ENCODE data around the gene TTYH1.
"Not testable (repeated sequence)": the region's sequence is repeated elsewhere in the genome, so short reads cannot be mapped to it uniquely, and the experiment has no call there.

Gene TTYH1

DNA sequence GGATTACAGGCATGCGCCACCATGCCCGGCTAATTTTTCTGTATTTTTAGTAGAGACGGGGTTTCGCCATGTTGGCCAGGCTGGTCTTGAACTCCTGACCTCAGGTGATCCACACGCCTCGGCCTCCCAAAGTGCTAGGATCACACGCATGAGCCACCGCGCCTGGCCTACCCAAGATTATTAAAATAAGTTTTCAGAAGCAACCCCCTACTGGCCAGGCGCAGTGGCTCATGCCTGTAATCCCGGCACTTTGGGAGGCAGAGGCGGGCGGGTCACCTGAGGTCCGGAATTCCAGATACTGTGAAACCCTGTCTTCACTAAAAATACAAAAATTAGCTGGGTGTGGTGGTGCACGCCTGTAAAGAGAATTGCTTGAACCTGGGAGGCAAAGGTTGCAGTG lies 31.1 kb downstream of the TTYH1 start:
- H3K4me3 Mint-ChIP-seq; ATAC-seq (replicated peaks); H3K27ac Mint-ChIP-seq; H3K27me3 Mint-ChIP-seq; H3K9me3 Mint-ChIP-seq; DNase-seq: not testable (repeated sequence)
- Mint-ChIP-seq H3K36me3 (ENCODE audit: insufficient read depth) (peaks cover 47% of the 10 kb centered on the region), H3K4me1 (ENCODE audit: low read depth in 2 of 2) (peaks cover 27 to 30% of the 10 kb centered on the region in 2 donors)

DNA sequence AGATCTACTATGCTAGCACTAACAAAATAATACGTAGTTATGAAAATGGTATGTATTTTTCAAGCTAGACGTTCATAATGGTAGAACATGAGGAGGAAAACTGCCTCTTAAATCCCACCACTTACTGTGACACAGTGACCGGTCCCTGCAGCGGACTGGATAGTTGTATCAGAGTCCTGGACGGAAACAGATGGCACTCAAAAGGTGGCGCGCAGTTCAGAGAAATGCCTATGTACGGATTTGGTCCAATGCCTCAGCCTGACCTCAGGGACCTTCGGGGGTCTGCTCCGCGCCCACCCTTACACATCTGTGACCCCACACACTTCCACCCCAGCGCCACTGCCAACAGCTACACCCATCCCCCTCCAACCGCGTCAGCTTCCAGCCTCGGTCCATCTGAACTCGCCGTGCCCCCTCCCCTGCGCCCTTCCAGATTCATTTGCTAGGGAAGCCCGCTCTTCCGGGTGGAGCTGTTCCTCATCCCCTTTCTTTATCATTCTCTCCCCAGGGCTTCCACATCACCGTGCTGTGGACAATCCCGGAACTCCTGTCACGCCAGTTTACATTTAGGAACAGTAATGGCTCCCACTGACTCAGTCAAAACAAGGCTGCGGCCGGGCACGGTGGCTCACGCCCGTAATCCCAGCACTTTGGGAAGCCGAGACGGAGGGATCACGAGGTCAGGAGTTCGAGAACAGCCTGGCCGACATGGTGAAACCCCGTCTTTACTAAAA lies 32.9 kb downstream of the TTYH1 start:
- Mint-ChIP-seq H3K27ac (peak overlapping the region; percentile 95 to 99), H3K9me3 (no peaks in the 10 kb centered on the region), H3K4me1 (ENCODE audit: low read depth in 2 of 2) (peaks cover 36 to 38% of the 10 kb centered on the region in 2 donors), H3K4me3 (peak overlapping the region; percentile 96 to 97), H3K36me3 (ENCODE audit: insufficient read depth) (peaks cover 57% of the 10 kb centered on the region), H3K27me3 (no peaks in the 10 kb centered on the region)
- ATAC-seq (replicated peaks) (peak; percentile 9), DNase-seq (no peak)

DNA sequence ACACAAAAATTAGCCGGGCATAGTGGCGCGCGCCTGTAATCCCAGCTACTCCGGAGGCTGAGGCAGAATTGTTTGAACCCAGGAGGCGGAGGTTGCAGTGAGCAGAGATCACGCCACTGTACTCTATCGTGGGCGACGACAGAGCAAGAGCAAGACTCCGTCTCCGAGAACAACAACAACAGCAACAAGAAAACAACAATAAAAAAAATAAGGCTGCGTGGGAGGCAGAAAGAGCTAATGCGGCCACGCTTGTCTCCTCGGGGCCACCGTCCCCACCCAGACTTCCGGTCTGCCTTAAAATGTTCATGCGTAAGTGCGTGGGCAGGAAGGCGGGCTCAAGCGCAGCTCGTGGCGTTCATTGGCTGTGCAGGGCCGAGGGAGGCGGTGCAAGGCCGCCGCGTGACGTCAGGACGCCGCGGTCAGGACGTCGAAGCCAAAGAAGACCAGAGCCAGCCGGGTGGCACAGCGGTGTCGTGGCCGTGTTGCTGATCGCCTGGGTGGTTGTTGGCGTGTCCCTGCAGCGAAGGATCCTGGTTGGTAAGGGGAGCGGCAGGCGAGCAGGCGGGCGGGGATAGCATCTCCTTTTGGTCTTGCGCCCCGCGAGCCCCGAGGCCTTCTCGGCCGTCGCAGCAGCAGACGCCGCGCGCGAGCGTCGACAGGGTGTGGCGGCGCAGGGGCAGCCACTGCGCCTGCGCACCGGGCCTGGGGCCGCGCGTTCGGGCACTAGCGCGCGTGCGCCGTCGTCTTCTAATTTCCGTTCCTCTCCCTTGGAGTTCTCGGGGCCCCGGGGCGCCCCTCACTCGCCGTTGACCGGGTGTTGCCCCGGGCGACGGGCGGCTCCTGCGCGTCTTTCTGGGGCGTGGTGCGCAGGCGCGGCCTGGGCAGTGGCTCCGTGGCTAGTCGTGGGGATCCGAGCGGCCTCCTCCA lies 33.8 kb downstream of the TTYH1 start, which contains the start of gene LENG8:
Gene LENG8 (plus strand): TSS at position 426 of the 927 bp plus-strand sequence. CDS start 2,146 bp downstream, outside the sequence.
- peak within 1 kb of the TSS; percentile 96 to 97 for H3K4me3 Mint-ChIP-seq
- peaks cover 63% of the 10 kb centered on the region for H3K36me3 Mint-ChIP-seq (ENCODE audit: insufficient read depth)
- no peaks in the 10 kb centered on the region for H3K9me3 Mint-ChIP-seq
- no peaks in the 10 kb centered on the region for H3K27me3 Mint-ChIP-seq
- peak; percentile 96 to 98 (median 97) for DNase-seq
- H3K4me1 Mint-ChIP-seq (ENCODE audit: low read depth in 2 of 2), result peaks cover 38 to 39% of the 10 kb centered on the region in 2 donors
- peak within 1 kb of the TSS; percentile 95 to 99 for H3K27ac Mint-ChIP-seq
- peak; percentile 90 for ATAC-seq (replicated peaks)

DNA sequence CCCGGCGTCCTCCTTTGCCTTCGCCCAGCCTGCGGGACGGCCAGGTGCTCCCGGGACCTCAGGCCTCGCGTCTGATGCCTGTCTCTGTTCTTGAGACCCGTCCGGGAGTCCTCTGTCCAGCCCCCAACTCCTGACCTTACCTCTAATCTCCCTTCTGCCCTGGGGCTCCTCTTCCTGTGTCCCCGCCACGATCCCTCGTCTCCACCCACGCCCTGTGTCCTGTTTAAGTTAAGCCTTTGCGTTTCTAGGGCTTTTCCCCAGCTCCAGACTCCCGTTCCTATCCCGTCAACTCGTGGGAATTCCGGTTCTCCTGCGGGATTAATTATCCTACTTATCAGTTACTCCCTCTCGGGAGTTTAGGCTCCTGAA lies 34.4 kb downstream of the TTYH1 start:
- no peak for DNase-seq
- Mint-ChIP-seq H3K4me1 (ENCODE audit: low read depth in 2 of 2) (peaks cover 38 to 39% of the 10 kb centered on the region in 2 donors), H3K4me3 (peak overlapping the region; percentile 96 to 97), H3K27ac (peak overlapping the region; percentile 95 to 99), H3K9me3 (no peaks in the 10 kb centered on the region), H3K36me3 (ENCODE audit: insufficient read depth) (peaks cover 66% of the 10 kb centered on the region), H3K27me3 (no peaks in the 10 kb centered on the region)
- ATAC-seq (replicated peaks), result no peak

DNA sequence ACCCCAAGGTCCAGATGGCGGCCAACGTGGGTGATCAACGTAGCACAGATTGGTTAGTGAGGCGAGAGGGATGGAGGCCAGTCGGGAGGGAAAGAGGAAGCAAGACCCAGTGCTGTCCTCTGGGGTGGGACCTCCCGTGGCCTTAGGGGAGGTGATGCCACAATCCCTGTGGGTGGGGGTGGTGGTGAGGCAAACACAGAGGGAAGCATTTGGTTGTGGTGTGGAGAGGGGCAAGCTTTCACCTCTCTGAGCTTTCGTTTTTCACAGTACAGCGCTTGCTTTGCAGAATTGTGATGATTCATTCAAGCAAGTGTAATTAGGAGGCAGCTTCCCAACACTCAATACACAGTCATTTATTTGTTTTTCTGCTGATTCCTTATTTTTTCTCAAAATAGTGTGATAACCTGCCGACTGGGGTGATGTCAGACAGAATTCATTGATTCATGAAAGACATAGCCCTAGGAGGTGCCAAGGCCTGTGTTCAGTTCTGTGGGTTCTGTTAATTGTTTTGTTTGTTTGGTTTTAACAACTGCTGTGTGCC lies 36.1 kb downstream of the TTYH1 start:
- no peak for ATAC-seq (replicated peaks)
- Mint-ChIP-seq H3K4me1 (ENCODE audit: low read depth in 2 of 2) (peaks cover 39% of the 10 kb centered on the region in 2 donors), H3K36me3 (ENCODE audit: insufficient read depth) (peaks cover 81% of the 10 kb centered on the region), H3K9me3 (no peaks in the 10 kb centered on the region), H3K27me3 (no peaks in the 10 kb centered on the region), H3K4me3 (peak overlapping the region; percentile 96 to 97), H3K27ac (peak overlapping the region; percentile 95 to 99)
- DNase-seq, result no peak

DNA sequence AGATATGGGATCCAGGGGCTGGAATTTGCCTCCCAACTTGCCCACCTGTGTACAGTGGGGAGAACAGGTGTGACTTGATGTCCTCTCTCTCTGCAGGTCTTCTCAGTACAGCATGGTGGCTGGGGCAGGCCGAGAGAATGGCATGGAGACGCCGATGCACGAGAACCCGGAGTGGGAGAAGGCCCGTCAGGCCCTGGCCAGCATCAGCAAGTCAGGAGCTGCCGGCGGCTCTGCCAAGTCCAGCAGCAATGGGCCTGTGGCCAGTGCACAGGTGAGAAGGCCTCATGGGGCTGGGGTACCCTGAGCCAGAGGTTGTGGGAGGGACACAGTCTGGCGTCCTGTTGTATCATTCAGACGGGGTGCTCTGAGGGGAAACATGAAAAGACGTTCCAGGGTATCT lies 36.7 kb downstream of the TTYH1 start:
- DNase-seq, result no peak
- peak overlapping the region in 1 of 2 donors; percentile 53 for H3K27ac Mint-ChIP-seq
- H3K27me3 Mint-ChIP-seq, result no peaks in the 10 kb centered on the region
- no peaks in the 10 kb centered on the region for H3K9me3 Mint-ChIP-seq
- ATAC-seq (replicated peaks), result no peak
- H3K4me3 Mint-ChIP-seq, result no peak overlapping the region
- peaks cover 87% of the 10 kb centered on the region for H3K36me3 Mint-ChIP-seq (ENCODE audit: insufficient read depth)
- peaks cover 38 to 39% of the 10 kb centered on the region in 2 donors for H3K4me1 Mint-ChIP-seq (ENCODE audit: low read depth in 2 of 2)

DNA sequence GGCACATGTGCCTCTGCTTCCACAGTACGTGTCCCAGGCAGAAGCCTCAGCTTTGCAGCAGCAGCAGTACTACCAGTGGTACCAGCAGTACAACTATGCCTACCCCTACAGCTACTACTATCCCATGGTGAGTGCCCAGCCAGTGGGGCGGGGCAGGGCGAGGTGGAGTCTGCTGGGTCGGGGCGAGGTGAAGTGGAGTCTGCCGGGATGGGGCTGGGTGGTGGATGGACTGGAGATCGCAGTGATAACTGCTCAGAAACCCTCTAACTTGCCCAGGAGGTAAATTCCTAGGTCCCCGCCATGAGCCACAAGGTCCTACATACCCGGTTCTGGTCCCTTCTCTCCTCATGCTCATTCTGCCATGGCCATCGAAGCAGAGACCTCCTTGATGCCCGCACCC lies 37.4 kb downstream of the TTYH1 start:
- no peaks in the 10 kb centered on the region for H3K27me3 Mint-ChIP-seq
- H3K27ac Mint-ChIP-seq, result peak overlapping the region in 1 of 2 donors; percentile 53
- H3K4me1 Mint-ChIP-seq (ENCODE audit: low read depth in 2 of 2), result peaks cover 34 to 37% of the 10 kb centered on the region in 2 donors
- no peak overlapping the region for H3K4me3 Mint-ChIP-seq
- DNase-seq (no peak), ATAC-seq (replicated peaks) (no peak)
- H3K36me3 Mint-ChIP-seq (ENCODE audit: insufficient read depth), result peaks cover 93% of the 10 kb centered on the region
- H3K9me3 Mint-ChIP-seq, result no peaks in the 10 kb centered on the region

DNA sequence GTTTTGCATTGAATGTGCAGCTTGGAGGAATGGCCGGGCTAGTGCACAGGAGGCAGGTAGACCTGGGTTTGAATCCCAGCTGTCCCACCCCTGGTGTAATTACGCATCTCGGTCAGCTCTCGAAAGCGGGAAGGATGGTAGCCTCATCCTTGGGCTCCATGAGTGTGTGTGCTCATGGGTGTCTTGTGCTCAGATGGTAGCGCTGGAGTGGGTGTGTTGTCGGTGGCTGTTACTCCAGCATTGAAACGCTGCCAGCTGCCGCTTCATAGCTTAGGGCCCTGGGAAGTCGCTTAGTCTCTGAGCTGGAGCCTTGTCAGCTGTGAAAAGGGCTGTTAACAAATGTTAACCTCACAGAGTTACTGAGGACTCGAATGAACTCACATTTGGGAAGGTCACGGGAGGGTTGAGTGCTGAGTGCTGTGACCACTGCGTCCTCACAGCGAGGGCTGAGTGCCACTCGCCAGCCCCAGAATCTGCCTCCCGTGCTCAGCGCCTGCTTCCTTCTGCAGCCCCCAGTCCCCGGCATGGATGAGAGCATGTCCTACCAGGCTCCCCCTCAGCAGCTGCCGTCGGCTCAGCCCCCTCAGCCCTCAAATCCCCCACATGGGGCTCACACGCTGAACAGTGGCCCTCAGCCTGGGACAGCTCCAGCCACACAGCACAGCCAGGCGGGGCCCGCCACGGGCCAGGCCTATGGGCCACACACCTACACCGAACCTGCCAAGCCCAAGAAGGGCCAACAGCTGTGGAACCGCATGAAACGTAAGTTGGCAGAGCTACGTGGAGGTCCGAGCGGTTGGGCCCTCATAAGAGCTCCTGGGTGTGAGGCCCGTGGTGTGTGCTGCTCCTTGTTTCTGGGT lies 38.9 kb downstream of the TTYH1 start:
- peak overlapping the region in 1 of 2 donors; percentile 83 for H3K27ac Mint-ChIP-seq
- H3K9me3 Mint-ChIP-seq, result no peaks in the 10 kb centered on the region
- no peaks in the 10 kb centered on the region for H3K27me3 Mint-ChIP-seq
- H3K36me3 Mint-ChIP-seq (ENCODE audit: insufficient read depth), result peaks cover 97% of the 10 kb centered on the region
- peaks cover 36 to 42% of the 10 kb centered on the region in 2 donors for H3K4me1 Mint-ChIP-seq (ENCODE audit: low read depth in 2 of 2)
- H3K4me3 Mint-ChIP-seq, result no peak overlapping the region
- no peak for DNase-seq
- no peak for ATAC-seq (replicated peaks)

DNA sequence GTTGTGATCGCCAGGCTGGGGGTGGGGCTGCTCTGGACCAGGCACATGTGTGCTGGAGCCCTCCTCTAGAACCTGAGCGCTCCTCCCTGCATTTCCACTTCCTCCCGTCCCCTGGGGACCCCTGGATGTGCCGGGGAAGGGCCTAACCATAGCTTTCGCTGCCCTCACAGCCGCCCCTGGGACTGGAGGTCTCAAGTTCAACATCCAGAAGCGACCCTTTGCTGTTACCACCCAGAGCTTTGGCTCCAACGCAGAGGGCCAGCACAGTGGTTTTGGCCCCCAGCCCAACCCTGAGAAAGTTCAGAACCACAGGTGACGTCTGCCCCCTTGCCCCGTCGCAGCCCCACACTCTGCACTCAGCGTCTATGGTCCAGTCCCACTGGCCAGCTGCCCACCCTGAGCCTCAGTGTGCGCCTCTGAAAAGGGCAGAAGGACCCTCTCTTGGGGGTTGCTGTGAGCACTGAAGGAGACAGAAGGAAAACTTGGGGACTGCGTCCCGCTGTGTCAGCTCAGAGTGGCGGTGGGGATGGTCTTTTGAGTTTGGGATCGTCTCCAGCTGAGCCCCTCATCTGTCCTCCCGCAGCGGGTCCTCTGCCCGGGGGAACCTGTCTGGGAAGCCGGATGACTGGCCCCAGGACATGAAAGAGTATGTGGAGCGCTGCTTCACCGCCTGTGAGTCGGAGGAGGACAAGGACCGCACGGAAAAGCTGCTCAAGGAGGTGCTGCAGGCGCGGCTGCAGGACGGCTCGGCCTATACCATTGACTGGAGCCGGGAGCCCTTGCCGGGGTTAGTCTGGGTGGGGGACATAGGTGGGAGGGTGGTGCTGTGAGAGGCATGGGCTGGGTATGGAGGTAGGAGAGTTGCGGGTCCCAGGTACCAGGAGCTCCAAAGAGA lies 39.8 kb downstream of the TTYH1 start:
- DNase-seq (no peak), ATAC-seq (replicated peaks) (no peak)
- Mint-ChIP-seq H3K27me3 (no peaks in the 10 kb centered on the region), H3K4me3 (peak overlapping the region in 1 of 2 donors; percentile 56), H3K27ac (peak overlapping the region; percentile 65 to 83), H3K36me3 (ENCODE audit: insufficient read depth) (peaks cover 97% of the 10 kb centered on the region), H3K9me3 (no peaks in the 10 kb centered on the region), H3K4me1 (ENCODE audit: low read depth in 2 of 2) (peaks cover 41 to 44% of the 10 kb centered on the region in 2 donors)

DNA sequence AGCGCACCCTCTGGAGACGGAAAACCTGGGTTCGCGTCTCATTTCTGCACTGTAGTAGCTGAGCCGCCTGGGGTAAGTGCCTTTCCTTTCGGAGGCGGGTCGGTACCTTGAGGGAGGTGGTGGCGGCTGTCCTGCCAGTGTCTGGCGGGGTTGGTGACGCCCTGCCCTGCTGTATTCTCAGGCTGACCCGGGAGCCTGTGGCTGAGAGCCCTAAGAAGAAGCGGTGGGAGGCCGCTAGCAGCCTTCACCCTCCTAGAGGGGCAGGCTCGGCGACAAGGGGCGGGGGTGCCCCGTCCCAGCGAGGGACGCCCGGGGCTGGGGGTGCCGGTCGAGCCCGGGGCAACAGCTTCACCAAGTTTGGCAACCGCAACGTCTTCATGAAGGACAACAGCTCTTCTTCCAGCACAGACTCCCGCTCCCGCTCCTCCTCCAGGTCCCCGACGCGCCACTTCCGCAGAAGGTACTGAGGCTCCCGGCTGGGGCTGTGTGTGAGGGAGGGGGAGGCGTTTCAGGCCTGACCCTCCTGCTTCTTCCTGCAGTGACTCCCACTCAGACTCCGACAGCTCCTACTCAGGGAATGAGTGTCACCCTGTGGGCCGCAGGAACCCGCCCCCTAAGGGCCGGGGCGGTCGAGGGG lies 40.6 kb downstream of the TTYH1 start:
- Mint-ChIP-seq H3K36me3 (ENCODE audit: insufficient read depth) (peaks cover 95% of the 10 kb centered on the region), H3K9me3 (no peaks in the 10 kb centered on the region), H3K4me1 (ENCODE audit: low read depth in 2 of 2) (peaks cover 34 to 36% of the 10 kb centered on the region in 2 donors), H3K27ac (peak overlapping the region; percentile 65 to 83), H3K27me3 (no peaks in the 10 kb centered on the region), H3K4me3 (no peak overlapping the region)
- no peak for ATAC-seq (replicated peaks)
- no peak for DNase-seq

DNA sequence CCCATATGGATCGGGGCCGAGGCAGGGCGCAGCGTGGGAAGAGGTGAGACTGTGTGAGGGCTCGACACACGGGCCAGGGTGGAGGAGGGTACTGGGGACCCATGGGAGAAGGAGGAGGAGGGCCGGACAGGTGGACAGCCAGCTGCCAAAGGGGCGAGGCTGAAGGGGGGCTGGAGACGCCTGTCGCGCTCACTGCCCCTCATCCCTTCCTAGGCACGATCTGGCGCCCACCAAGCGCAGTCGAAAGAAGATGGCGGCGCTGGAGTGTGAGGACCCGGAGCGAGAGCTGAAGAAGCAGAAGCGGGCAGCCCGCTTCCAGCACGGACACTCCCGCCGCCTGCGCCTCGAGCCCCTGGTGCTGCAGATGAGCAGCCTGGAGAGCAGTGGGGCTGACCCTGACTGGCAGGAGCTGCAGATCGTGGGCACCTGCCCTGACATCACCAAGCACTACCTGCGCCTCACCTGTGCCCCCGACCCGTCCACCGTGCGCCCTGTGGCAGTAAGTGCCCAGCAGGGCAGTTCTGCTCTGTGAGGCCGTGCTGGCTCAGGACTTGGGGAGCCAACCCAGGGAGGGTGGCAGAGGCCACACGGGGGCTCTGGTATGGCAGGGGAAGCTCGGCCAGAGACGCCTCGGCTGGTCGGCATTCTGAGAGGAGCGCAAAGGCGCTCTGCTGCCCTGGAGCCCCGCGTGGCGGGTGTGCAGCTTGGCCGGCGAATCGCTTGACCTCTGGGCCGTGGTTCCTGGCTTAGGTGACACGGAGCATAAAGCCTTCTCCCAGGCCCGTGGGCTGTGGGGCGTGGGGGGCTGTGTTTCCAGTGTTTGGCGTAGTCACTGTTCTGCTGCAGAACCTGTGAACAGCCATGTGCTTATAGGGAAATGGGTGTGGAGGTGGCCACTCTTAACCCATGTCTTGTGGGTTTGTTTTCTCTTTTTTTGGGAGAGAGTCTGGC lies 41.4 kb downstream of the TTYH1 start:
- no peak for ATAC-seq (replicated peaks)
- peaks cover 33 to 34% of the 10 kb centered on the region in 2 donors for H3K4me1 Mint-ChIP-seq (ENCODE audit: low read depth in 2 of 2)
- no peaks in the 10 kb centered on the region for H3K27me3 Mint-ChIP-seq
- H3K27ac Mint-ChIP-seq, result peak overlapping the region; percentile 65 to 83
- no peaks in the 10 kb centered on the region for H3K9me3 Mint-ChIP-seq
- H3K4me3 Mint-ChIP-seq, result no peak overlapping the region
- H3K36me3 Mint-ChIP-seq (ENCODE audit: insufficient read depth), result peaks cover 99% of the 10 kb centered on the region
- no peak for DNase-seq
